Stimulated activated CD4-positive, alpha-beta T cell treated with anti-CD3 and anti-CD28 coated beads, Interleukin-15, amount 100 ng/mL, for 48 hours (primary cell): ENCODE measurements around the gene COPA.
A peak's percentile ranks its signal among the peaks of the same experiment; 100 is the strongest.

ENCODE experiments used
- DNase-seq, 2 donors: peaks; one replicate each; pipeline ENCODE4 v3.0.0-alpha.2; 2020; ENCODE audit warnings: low read depth in 2 of 2

COPA gene

DNA sequence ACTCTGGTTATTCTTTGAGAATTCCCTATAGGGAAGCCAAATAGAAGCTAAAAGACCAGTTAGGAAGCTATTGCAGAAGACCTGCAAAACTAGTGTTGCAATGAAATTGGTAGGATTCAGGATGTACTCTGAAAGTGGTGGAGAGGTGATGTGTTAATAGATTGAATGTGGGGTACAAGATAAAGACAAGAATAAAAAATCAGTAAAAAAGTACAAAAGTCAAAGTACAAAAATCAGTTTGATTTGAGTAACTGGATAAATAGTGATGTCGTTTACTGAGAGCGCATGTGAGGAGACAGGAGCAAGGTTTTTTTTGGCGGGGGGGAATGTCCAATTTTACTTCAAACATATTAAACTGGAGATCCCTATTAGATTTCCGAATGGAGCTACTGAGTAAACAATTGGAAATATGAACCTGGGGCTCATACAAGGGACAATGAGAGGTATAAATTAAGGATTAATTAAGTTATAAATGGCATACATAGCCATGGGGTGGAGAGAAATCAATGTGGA is 78.2 kb downstream of the COPA start:
- no peak for DNase-seq

DNA sequence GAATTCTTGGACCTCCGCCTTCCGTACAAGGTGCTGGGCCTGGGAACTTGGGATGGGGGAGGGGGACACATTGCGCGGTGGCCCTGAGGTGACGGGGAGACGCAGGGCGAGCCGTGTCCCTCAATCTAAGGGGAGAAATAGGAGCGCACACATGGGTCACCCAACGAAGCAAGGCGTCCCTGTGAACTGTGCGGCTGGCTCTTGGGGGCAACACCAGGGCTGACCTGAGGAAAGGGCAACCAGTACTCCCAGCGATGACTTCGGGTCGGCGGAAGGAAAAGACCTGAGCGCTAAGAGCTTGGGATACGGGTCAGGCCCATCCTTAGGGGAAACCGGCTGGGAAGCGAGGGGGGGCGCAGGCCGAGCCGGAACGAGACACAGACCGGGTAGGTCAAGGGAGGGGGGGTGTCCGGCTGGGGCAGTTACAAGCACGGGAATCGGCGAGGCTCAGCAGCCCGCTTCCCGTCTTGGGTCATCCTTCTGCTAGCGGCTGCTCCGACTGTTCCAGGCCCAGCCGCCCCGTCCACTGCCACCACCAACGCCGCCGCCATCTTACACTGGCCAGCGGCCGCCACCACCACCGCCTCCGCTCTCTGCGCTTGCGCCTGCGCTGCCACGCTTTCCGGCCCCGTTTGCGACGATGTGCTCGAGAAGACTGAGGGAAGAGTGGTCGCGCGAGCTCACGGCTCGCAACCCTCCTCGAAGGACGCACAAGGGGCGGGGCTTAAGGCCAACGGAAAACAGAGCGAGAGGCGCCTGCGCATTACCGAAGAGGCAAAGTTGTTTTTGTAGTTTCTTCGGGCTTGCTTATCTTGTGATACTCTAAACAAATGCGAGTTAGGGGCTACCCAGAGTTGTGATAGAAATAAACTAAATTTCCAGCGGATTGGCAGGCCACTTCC is 80.9 kb downstream of the COPA start, which contains the start of gene DCAF8:
Gene DCAF8 (minus strand): TSS at position 657 of the 902 bp plus-strand sequence. CDS start 18,541 bp downstream, outside the sequence.
- DNase-seq = peak; percentile 94 to 98

DNA sequence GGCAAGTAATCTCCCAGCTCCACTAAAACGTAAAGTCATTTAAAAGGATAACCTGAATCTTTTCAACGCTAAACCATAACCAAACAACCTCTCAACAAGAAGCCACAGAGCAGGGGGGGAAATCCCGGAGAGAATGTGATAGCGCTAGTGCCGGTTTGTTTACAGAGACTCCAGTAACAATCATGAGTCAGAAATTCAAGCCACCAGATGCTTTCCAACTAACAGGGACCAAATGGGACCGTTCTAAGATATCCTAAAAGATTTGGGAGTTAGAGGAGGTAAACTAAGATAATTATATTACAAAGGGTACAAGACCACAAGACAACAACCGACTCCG is 81.5 kb downstream of the COPA start:
- DNase-seq = peak; percentile 58 to 62

DNA sequence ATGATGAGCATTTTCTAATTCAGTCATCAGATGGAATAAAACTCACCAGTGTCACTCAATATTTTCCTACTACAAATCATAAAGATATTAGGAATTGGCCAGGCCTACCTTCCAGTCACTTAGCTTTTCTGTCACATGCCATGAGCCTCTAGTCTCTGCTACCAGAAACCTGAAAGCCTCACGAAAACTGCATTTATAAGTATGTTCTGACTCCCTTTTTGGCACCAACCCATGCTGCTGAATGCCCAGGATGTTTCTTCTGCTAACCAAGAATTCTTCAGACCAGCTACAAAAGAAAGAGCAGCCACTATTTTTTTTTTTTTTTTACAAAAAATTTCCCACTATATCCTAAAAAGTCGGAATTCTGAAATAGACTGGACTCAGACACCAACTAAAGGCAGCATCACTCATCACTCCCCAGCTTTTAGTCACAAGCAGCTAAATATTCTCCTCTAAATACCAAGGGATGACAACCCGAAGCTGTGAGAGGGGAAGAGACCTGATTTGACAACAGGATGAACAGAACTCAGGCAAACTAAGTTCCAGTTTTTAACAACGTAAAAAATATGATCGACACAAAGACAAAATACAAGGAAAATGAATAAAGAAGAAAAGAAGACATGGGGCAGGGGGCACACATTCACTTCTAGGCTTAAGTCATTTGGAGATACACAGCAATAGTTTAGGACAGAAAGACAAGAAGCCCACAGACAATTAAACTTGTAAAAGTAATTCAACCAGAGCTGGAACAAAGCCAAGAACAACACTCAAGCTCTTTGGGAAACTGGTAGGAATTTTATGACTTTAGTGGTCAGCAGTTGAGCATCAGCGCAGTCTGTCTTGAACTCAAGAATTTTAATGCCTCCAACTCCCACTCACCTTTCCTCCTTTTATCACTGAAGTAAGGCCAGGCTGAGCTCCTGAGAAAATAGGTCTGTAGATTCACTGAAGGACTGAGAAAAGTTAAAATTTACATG is 82.4 kb downstream of the COPA start:
- DNase-seq = no peak

DNA sequence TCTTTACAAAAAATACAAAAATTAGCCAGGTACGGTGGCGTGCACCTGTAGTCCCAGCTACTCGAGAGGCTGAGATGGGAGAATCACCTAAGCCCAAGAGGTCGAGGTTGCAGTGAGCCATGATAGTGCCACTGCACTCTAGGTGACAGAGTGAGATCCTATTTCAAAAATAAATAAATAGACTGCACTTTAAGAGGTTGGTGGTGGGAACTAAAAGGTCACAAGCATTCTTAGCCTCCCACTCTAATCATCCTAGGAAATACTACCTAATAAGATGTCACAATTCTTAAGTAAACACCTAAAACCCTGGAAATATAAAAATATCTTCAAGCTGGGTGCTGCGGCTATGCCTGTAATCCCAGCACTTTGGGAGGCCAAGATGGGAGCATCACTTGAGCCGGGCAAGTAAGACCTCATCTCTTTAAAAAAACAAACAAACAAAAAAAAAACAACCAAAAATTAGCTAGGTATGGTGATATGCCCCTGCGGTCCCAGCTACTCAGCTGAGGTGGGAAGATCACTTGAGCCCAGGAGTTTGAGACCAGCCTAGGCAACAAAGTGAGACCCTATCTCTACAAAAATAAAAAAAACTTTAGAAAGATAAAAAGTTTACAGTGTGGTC is 84.8 kb downstream of the COPA start:
- no peak for DNase-seq

DNA sequence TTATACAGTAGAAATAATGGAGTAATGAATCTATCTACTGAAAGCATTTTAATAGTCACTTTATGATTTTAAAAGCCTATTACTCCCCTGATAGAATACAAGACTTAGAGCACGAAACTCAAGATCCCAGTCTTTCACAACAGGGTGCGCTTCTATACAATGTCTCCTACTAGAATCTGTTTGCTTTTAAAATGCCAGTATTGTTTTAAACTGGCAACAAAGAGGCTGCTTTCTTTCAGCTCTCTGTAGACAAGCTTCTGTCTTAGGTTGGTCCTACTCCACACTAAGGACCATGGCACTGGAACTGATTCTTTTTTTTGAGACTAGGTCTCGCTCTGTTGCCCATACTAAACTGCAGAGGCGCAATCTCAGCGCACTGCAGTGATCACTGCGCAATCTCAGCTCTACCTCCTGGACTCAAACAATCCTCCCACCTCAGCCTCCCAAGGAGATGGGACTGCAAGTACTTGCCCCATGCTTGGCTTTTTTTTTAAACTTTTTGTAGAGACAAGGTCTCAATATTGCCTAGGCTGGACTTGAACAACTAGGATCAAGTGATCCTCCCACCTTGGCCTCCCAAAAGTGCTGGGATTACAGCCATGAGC is 85.5 kb downstream of the COPA start:
- no peak for DNase-seq

DNA sequence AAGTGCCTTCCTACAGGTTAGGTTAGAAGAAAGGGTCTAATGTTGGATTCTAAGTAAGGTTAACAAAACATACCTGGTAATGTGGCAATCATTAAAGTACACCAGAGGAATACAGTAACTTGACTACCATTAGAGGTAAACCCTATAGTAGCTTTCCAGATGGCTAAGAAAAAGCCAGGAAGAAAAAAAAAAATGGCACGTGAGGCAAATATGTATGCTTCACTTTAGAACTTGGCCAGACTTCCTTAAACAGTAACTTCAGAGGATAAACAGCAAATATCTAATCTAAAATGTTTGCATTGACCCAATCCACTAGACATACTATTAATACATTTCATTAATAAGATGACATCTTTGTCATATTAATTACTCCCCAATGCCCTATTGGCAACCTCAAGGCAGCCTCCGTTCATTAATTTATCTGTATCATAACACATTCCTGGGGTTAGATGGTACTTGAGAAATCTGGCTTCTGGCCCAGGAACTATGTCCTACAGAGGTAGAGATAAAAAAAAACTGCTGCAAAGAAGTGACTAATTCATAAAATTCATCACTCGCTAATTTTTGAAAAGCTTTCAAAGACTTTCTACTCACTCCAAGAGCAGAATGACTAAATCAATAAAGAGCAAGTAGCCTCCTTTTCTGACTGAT is 86.5 kb downstream of the COPA start:
- no peak for DNase-seq

DNA sequence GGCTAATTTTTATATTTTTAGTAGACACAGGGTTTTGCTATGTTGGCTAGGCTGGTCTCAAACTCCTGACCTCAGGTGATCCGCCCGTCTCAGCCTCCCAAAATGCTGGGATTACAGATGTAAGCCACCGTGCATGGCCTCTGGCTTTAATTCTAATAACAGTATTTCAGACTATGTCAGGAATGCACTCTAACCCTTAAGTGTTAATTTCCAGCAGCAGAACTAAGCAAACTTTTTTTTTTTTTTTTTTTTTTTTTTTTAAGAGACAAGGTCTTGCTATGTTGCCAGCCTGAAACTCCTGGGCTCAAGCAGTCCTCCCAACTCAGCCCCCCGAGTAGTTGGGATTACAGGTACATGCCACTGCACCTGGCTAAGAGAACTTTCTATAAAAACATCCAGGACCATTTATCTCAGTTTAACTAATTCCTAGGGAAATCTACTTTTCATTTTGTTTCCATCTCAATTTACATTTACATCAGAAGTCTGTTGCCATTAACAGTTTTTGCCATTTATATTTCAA is 87.2 kb downstream of the COPA start:
- no peak for DNase-seq

DNA sequence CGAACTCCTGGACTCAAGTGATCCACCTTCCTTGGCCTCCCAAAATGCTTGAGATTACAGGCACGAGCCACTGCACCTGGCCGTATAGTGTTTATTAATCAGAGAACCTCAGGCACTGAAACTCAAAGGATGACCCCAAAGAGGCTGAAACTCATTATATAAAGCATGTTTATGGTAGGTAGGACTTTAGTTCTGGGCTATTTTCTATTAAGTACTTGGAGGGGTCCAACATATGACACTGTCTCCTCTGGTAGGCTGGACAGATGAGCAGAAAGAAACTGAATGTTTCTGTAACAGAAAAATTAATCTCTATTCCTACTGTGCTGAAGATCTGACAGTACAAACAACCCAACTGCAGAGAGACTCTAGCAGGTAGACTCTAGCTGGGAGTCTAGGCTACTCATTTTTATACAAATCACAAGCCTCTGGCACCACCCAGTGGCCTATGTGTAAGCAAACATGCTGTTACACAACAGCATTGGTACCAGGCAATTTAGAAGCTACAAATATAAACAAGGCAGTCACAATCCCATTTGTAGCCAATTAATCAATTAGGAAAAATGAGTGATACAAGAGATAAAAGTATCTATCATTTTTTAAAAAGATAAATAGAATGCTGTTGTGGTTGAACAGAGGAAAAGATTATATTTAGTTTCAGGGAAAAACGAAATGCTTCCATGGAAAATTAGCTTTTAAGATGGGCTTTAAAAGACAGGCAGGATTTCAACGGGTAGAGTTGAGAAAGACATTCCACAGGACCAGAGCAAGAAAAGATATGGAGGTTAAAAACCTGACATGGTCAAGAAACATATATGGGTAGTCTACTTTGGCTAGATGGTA is 91.1 kb downstream of the COPA start:
- DNase-seq = peak; percentile 22 to 25

DNA sequence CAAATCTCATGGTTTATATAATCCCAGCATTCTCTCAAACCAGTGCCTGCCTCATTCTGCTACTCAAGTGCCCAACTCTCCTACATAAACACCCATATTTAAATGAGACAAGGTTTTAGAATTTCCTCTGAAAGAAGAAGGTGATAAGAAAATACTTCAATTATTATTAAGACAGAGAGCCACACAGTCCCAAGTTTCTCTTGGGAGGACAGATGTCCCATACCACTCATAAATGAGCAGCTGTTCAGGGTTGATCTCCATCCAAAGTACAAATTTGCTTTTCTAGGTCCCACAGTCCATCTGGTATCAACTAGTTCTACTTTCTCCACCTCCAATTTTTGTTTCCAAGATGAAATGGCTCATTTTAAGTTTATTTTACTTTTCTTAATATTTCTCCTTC is 92.0 kb downstream of the COPA start:
- no peak for DNase-seq

DNA sequence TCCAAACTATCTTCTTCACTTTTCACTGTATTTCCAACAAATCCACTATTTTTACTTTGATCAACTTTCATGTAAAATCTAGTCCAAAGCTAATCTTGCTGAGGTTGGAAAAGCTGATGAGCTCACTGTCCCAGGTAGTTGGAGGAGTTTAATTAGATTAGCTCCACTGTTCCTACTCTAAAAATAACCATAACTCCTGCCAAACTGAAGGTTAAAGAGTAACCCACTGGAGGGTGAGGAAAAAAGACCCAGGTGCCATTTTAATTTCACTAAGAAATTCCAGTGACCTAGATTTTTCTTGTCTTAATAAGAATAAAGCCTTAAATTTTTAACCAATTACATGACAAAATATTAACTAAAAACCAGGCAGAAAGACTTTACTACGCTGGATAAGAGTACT is 96.0 kb downstream of the COPA start:
- DNase-seq = no peak

DNA sequence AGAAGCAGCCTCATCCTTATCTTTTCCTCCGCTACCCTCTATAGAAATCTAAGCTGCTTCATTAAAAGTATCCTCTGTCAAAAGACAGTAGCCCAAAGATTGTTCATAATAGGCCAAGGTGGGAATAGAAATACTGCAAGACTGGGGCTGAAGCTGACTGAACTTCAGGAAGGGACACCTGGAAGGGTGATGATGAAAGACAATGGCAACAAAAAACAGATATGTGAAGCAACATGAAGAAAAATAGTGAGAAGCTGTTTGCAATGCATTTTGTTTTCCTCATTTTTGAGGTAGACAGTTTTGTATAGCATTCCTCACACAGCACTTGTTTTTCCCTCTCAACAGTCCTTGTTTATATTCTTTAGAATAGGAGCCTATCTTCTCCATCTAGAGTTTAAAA is 97.6 kb downstream of the COPA start:
- no peak for DNase-seq

DNA sequence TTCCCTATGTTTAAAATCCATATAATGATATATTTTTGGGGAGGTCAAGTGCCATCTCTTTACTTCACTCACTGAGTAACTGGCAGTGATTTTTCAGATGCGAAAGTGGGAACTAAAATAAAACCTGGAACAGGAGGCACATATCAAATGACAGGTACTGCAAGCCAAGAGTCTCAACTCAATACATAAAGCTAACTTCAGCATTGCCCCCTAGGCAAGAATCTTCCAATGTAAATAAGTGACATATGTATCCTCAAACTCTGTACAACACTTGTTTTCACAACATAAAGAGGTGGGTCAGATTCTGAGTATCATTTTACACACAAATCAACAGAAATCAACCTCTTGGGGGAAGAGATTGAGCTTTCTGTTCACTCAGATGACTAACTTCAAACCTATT is 98.8 kb downstream of the COPA start:
- no peak for DNase-seq

DNA sequence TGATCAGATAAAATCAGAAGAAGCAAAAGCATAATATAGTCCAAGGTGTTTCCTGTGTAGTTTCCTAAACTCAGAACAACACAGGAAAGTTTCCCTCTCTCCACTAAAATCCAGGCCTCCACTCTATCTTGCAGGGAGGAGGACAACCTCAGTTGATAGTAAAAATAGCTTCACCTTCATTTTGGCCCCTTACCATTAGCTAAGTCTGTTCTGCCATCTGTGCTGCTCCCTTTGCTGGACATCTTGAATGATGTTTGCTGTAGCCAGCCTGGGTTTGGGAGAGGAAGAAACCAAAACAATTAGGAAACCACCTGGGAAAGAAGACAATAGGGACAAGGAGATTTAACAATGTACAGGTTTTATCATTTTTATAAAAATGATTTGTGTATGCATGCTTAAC is 99.3 kb downstream of the COPA start:
- no peak for DNase-seq

DNA sequence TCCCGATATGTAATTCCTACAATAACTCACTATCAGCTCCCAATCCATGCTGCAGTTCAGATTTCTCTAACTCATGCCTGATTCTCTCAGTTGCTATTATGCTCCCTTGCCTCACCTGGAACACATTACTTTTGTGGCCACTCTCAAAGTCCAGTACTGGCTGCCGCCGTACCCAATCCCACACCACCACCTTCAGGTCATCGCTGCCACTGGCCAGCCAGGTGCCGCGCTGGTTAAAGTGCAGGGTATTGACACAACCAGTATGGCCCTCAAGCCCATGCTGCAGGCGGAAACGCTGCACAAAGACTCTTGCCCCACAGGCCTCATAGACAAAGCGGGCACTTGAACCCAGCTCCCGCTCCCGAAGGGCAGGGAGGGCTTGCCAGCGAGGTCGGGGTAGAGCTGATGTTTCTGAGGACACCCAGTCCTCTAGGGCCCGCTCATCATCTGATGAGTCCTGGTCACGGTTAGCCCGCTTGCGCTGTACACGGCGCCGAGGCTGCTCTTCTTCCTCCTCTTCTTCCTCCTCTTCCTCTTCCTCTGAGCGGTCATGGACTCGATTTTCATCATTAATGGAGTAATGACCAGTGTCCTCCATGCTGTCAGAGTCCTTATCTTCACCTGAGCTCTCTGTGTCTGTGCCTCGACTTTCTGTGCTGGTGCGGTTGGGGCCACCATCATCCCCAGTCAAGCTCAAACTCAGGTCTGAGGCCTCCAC is 103.3 kb downstream of the COPA start:
- no peak for DNase-seq
